ENCODE data around the gene ARHGAP25. TPM values are rescaled to one million over a fixed set of nuclear protein-coding genes. Genes with fewer than 3 reads are reported as not detected.

Gene ARHGAP25
- total and polyA plus RNA-seq, 2 donors (not counting 1 experiment from before 2014, with no cell fraction given) = 2.7 to 5.8 TPM

- Histone ChIP-seq H3K36me3 (ENCODE audit: control insufficient read depth, insufficient read depth, low read length) (no peaks in the 10 kb centered on the region), H2AFZ (ENCODE audit: low read length) (no peak overlapping the region), H3K27ac (ENCODE audit: insufficient read depth, low read length) (no peak overlapping the region), H3K79me2 (ENCODE audit: control insufficient read depth, insufficient read depth, low read length) (no peaks in the 10 kb centered on the region), H3K9ac (ENCODE audit: insufficient read depth, low read length) (no peak overlapping the region), H4K20me1 (ENCODE audit: control insufficient read depth, extremely low read depth, insufficient read depth, low read length) (no peaks in the 10 kb centered on the region), H3K9me3 (ENCODE audit: control insufficient read depth, insufficient read depth, low read depth, low read length) (no peaks in the 10 kb centered on the region), H3K4me3 (replicated peaks in 1 of 4; ENCODE audit: control extremely low read depth in 1 of 4, insufficient read depth in 1 of 4, low read depth in 3 of 4, low read length in 4 of 4) (no peak overlapping the region), H3K4me2 (ENCODE audit: extremely low read depth, insufficient read depth, low read length) (no peak overlapping the region), H3K27me3 (ENCODE audit: control insufficient read depth, insufficient read depth, low read length) (peaks cover 3% of the 10 kb centered on the region), H3K4me1 (ENCODE audit: control insufficient read depth, extremely low read depth, insufficient read depth, low read length) (no peaks in the 10 kb centered on the region)
- no peak for DNase-seq (ENCODE audit: low read depth in 2 of 2)
- TF ChIP-seq CTCF (conservative IDR thresholded peaks at IDR 0.05 in 1 of 2, IDR thresholded peaks at IDR 0.05 in 1 of 2; ENCODE audit: low read depth in 1 of 2, low read length in 2 of 2) (no peak), EZH2 (IDR thresholded peaks at IDR 0.05; ENCODE audit: low read length, missing control alignments) (no peak)
Measured at GRCh38 chr2:68698567-68699377, 35.8 kb upstream of the ARHGAP25 start.

- no peak for DNase-seq (ENCODE audit: low read depth in 2 of 2)
- Histone ChIP-seq H3K4me2 (ENCODE audit: extremely low read depth, insufficient read depth, low read length) (no peak overlapping the region), H3K79me2 (ENCODE audit: control insufficient read depth, insufficient read depth, low read length) (no peaks in the 10 kb centered on the region), H3K9me3 (ENCODE audit: control insufficient read depth, insufficient read depth, low read depth, low read length) (no peaks in the 10 kb centered on the region), H3K4me1 (ENCODE audit: control insufficient read depth, extremely low read depth, insufficient read depth, low read length) (no peaks in the 10 kb centered on the region), H4K20me1 (ENCODE audit: control insufficient read depth, extremely low read depth, insufficient read depth, low read length) (no peaks in the 10 kb centered on the region), H3K27ac (ENCODE audit: insufficient read depth, low read length) (no peak overlapping the region), H3K9ac (ENCODE audit: insufficient read depth, low read length) (no peak overlapping the region), H2AFZ (ENCODE audit: low read length) (no peak overlapping the region), H3K4me3 (replicated peaks in 1 of 4; ENCODE audit: control extremely low read depth in 1 of 4, insufficient read depth in 1 of 4, low read depth in 3 of 4, low read length in 4 of 4) (no peak overlapping the region), H3K36me3 (ENCODE audit: control insufficient read depth, insufficient read depth, low read length) (no peaks in the 10 kb centered on the region), H3K27me3 (ENCODE audit: control insufficient read depth, insufficient read depth, low read length) (peaks cover 3% of the 10 kb centered on the region)
- TF ChIP-seq EZH2 (IDR thresholded peaks at IDR 0.05; ENCODE audit: low read length, missing control alignments) = no peak
- no peak for TF ChIP-seq CTCF (conservative IDR thresholded peaks at IDR 0.05 in 1 of 2, IDR thresholded peaks at IDR 0.05 in 1 of 2; ENCODE audit: low read depth in 1 of 2, low read length in 2 of 2)
Measured at GRCh38 chr2:68700560-68700959, 34.1 kb upstream of the ARHGAP25 start.

- Histone ChIP-seq H3K36me3 (ENCODE audit: control insufficient read depth, insufficient read depth, low read length) (no peaks in the 10 kb centered on the region), H3K9ac (ENCODE audit: insufficient read depth, low read length) (no peak overlapping the region), H3K9me3 (ENCODE audit: control insufficient read depth, insufficient read depth, low read depth, low read length) (no peaks in the 10 kb centered on the region), H3K79me2 (ENCODE audit: control insufficient read depth, insufficient read depth, low read length) (no peaks in the 10 kb centered on the region), H3K4me3 (replicated peaks in 1 of 4; ENCODE audit: control extremely low read depth in 1 of 4, insufficient read depth in 1 of 4, low read depth in 3 of 4, low read length in 4 of 4) (no peak overlapping the region), H3K27ac (ENCODE audit: insufficient read depth, low read length) (no peak overlapping the region), H2AFZ (ENCODE audit: low read length) (no peak overlapping the region), H4K20me1 (ENCODE audit: control insufficient read depth, extremely low read depth, insufficient read depth, low read length) (no peaks in the 10 kb centered on the region), H3K4me1 (ENCODE audit: control insufficient read depth, extremely low read depth, insufficient read depth, low read length) (no peaks in the 10 kb centered on the region), H3K27me3 (ENCODE audit: control insufficient read depth, insufficient read depth, low read length) (peaks cover 4% of the 10 kb centered on the region), H3K4me2 (ENCODE audit: extremely low read depth, insufficient read depth, low read length) (no peak overlapping the region)
- DNase-seq (ENCODE audit: low read depth in 2 of 2) = no peak
- no peak for TF ChIP-seq EZH2 (IDR thresholded peaks at IDR 0.05; ENCODE audit: low read length, missing control alignments)
- no peak for TF ChIP-seq CTCF (conservative IDR thresholded peaks at IDR 0.05 in 1 of 2, IDR thresholded peaks at IDR 0.05 in 1 of 2; ENCODE audit: low read depth in 1 of 2, low read length in 2 of 2)
Measured at GRCh38 chr2:68706637-68707036, 28.0 kb upstream of the ARHGAP25 start.

Measured in fibroblast of lung (primary cell).